Spleen (tissue), 11 donors: ENCODE results near the gene TNFSF8. TPM values are rescaled to one million over a fixed set of nuclear protein-coding genes. Genes with fewer than 3 reads are reported as not detected.

Experiments
- DNase-seq: peaks from one replicate; pipeline ENCODE4 v3.0.0-alpha.2; 2020
- H3K27ac ChIP-seq, 8 donors: fragments of 200-600 bp; sonication (generic) in 7 of 8; 1 replicate in 4 of 8; 2 replicates in 4 of 8; pipeline versions ENCODE4 v1.5.0 to v1.8.0; 2016 to 2021; ENCODE audit warnings: inconsistent platforms in 4 of 8, mild to moderate bottlenecking in 4 of 8, moderate library complexity in 1 of 8
- H3K27me3 ChIP-seq, 7 donors: fragments of 200-600 bp; sonication (generic) in 6 of 7; replicated peaks in 1 of 7; 1 replicate in 4 of 7; 2 replicates in 3 of 7; pipeline versions ENCODE4 v1.5.0 to v1.8.0; 2016 to 2021; ENCODE audit warnings: inconsistent platforms in 3 of 7, mild to moderate bottlenecking in 1 of 7
- H3K36me3 ChIP-seq, 6 donors: fragments of 200-600 bp; sonication (generic) in 5 of 6; 1 replicate in 4 of 6; 2 replicates in 2 of 6; pipeline versions ENCODE4 v1.5.0 to v1.8.0; 2016 to 2021; ENCODE audit warnings: inconsistent platforms in 2 of 6
- H3K4me1 ChIP-seq, 6 donors: fragments of 200-600 bp; sonication (generic) in 5 of 6; 1 replicate in 3 of 6; 2 replicates in 3 of 6; pipeline versions ENCODE4 v1.5.0 to v1.8.0; 2016 to 2021; ENCODE audit warnings: inconsistent platforms in 3 of 6
- H3K4me3 ChIP-seq, 8 donors: fragments of 200-600 bp; sonication (generic) in 7 of 8; 1 replicate in 4 of 8; 2 replicates in 4 of 8; pipeline versions ENCODE4 v1.5.0 to v1.8.0; 2016 to 2021; ENCODE audit warnings: inconsistent platforms in 4 of 8, mild to moderate bottlenecking in 4 of 8, moderate library complexity in 2 of 8
- H3K9me3 ChIP-seq, 8 donors: fragments of 200-600 bp; sonication (generic) in 7 of 8; 1 replicate in 4 of 8; 2 replicates in 4 of 8; pipeline versions ENCODE4 v1.5.0 to v1.8.0; 2016 to 2021; ENCODE audit warnings: inconsistent platforms in 4 of 8
- POLR2A ChIP-seq, 3 donors: fragments of 450-650 bp; IDR thresholded peaks; one replicate each; pipeline ENCODE4 v1.5.1; 2017; ENCODE audit warnings: antibody characterized with exemption in 3 of 3, mild to moderate bottlenecking in 1 of 3
- POLR2AphosphoS5 ChIP-seq, 3 donors: sonication (generic); formaldehyde crosslinking; IDR thresholded peaks; one replicate each; pipeline ENCODE4 v1.5.1; 2017; ENCODE audit warnings: antibody characterized with exemption in 3 of 3
- WGBS, 5 donors: extraction: QIAGEN DNeasy Blood & Tissue Kit in 3 of 5; methylation state at CpG; one replicate each; pipeline versions ENCODE4 v1.1.5 to v1.1.7; 2013 to 2018; 5-methylcytosine and 5-hydroxymethylcytosine counted together
- intact Hi-C: fragments of 100-400 bp; cut with DNase I; formaldehyde crosslinking; loops from one replicate; pipeline ENCODE4 v1.15.0; 2023; ENCODE audit warnings: low total_unique reads
- polyA plus RNA-seq, 3 donors: library from polyadenylated mRNA; stranded (reverse); fragments of 200-250 nt; gene quantifications; one replicate each; pipeline ENCODE4 v1.2.1, GENCODE V29; 2013
- total RNA-seq, 7 donors: library from RNA; depleted of rRNA in 3 of 7; stranded (reverse); fragments of >200 nt in 3 of 7; fragmentation: NEBNext Ultra II Directional in 4 of 7; extraction: Animal tissue kit (Norgen Biotek cat#: 25700) in 4 of 7; gene quantifications; one replicate each; pipeline versions ENCODE4 v1.1.0 to v1.2.1, GENCODE V29; 2016 to 2021
- TF ChIP-seq, protein P1 (sequence below), 11 experiments: fragments of 200-600 bp in 7 of 11; fragments of 450-650 bp in 4 of 11; sonication (generic) in 4 of 11; IDR thresholded peaks in 8 of 11; conservative IDR thresholded peaks in 3 of 11; 1 replicate in 7 of 11; 2 replicates in 4 of 11; pipeline versions ENCODE4 v1.4.0 to v1.8.0; 2016 to 2021; ENCODE audit warnings: antibody characterized with exemption in 11 of 11, inconsistent platforms in 4 of 11, mild to moderate bottlenecking in 1 of 11
- donor health status: healthy with polysubstance abuse.
- donor health status: DM: no; HTN: no; CAD: no; lungs with moderate emphysema.
- donor health status: DM: no; HTN: no; CAD: no.
- donor health status: Bipolar disorder and iron deficiency.
- donor health status: healthy.
- donor health status: DM: no; HTN: no; CAD: no.
- donor health status: DM: yes; HTN: yes; CAD: no.

TNFSF8 gene
- total and polyA plus RNA-seq, 10 donors: 4.8 to 42.7 (median 15.9) TPM

GRCh38 chr9:114919611-114920010 lies 10.8 kb downstream of the TNFSF8 start:
- no peak overlapping the region for H3K27ac ChIP-seq
- intact Hi-C loops: loop anchor here (10.0 kb wide), 1 partner anchor 235 kb away; the partner anchor contains the start of gene TEX48
- no peaks in the 10 kb centered on the region for H3K27me3 ChIP-seq
- no peak for TF ChIP-seq POLR2A (IDR thresholded peaks at IDR 0.05)
- TF ChIP-seq, protein P1, sequence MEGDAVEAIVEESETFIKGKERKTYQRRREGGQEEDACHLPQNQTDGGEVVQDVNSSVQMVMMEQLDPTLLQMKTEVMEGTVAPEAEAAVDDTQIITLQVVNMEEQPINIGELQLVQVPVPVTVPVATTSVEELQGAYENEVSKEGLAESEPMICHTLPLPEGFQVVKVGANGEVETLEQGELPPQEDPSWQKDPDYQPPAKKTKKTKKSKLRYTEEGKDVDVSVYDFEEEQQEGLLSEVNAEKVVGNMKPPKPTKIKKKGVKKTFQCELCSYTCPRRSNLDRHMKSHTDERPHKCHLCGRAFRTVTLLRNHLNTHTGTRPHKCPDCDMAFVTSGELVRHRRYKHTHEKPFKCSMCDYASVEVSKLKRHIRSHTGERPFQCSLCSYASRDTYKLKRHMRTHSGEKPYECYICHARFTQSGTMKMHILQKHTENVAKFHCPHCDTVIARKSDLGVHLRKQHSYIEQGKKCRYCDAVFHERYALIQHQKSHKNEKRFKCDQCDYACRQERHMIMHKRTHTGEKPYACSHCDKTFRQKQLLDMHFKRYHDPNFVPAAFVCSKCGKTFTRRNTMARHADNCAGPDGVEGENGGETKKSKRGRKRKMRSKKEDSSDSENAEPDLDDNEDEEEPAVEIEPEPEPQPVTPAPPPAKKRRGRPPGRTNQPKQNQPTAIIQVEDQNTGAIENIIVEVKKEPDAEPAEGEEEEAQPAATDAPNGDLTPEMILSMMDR (IDR thresholded peaks at IDR 0.05 in 8 of 11, conservative IDR thresholded peaks at IDR 0.05 in 3 of 11): no peak
- TF ChIP-seq POLR2AphosphoS5 (IDR thresholded peaks at IDR 0.05): no peak
- no peak overlapping the region for H3K4me3 ChIP-seq
- H3K9me3 ChIP-seq: no peaks in the 10 kb centered on the region
- WGBS, 5 donors: 72 to 83% (median 80%) methylated on average over 4 of the region's 4 CpGs
- no peak for DNase-seq
- peaks cover 0 to 61% (median 15%) of the 10 kb centered on the region in 6 donors for H3K4me1 ChIP-seq
- peaks cover 0 to 34% (median 4%) of the 10 kb centered on the region in 6 donors for H3K36me3 ChIP-seq

DNA sequence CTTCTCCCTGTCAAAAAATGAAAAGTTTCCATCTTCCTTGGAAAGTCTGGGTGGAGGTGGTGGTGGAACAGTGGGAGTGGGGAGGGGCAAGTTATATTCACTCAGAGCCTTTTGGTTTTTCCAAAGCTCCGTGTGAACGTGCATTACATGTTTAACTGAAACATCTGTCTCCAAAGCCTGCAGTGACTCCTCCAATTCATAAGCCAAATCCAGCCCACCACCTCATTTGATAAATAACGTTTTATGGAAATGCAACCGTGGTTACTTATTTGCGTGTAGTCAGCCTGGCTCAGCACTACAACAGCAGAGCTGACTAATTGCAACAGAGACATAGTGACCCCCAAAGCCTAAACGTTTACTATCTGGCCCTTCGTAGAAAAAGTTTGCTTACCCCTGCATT lies 13.9 kb downstream of the TNFSF8 start:
- TF ChIP-seq POLR2A (IDR thresholded peaks at IDR 0.05): no peak
- TF ChIP-seq POLR2AphosphoS5 (IDR thresholded peaks at IDR 0.05): no peak
- TF ChIP-seq, protein P1 (IDR thresholded peaks at IDR 0.05 in 8 of 11, conservative IDR thresholded peaks at IDR 0.05 in 3 of 11): no peak
- H3K4me3 ChIP-seq: no peak overlapping the region
- intact Hi-C loops: loop anchor here (10.0 kb wide), 1 partner anchor 232 kb away; the partner anchor contains the start of gene TEX48
- H3K9me3 ChIP-seq: no peaks in the 10 kb centered on the region
- H3K4me1 ChIP-seq: peaks cover 0 to 37% (median 13%) of the 10 kb centered on the region in 6 donors
- DNase-seq: no peak
- H3K27me3 ChIP-seq: no peaks in the 10 kb centered on the region
- H3K27ac ChIP-seq: no peak overlapping the region
- 80 to 93% (median 86%) methylated on average over 7 of the region's 7 CpGs for WGBS, 5 donors
- H3K36me3 ChIP-seq: peaks cover 0 to 56% (median 4%) of the 10 kb centered on the region in 6 donors

DNA sequence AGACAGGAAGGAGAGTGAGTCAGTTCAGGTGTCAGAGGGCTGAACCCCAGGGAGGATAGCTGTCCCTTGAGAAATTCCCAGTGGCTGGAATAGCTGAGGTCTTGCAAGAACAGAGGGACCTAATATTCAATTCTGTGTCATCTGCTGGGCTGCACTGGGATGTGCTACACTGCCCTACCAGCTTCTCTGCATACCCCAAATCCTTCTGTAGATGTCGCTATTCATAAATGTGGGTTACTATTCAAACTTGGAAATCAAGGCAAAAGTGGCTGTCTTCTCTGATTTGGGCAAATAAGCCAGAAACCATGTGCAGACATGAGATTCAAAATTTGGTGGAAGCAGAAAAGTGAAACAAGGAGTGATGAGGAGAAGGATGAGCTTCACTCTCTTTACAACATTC lies 16.3 kb downstream of the TNFSF8 start:
- Histone ChIP-seq H3K36me3 (peaks cover 0 to 56% (median 4%) of the 10 kb centered on the region in 6 donors), H3K9me3 (no peaks in the 10 kb centered on the region), H3K27me3 (no peaks in the 10 kb centered on the region), H3K4me3 (no peak overlapping the region), H3K27ac (no peak overlapping the region), H3K4me1 (peaks cover 4 to 39% (median 26%) of the 10 kb centered on the region in 6 donors)
- intact Hi-C loops: loop anchor here (5.0 to 10.0 kb wide), 2 partner anchors 98 to 229 kb away; partner anchors contain the start of gene TEX48
- WGBS, 5 donors: 83 to 95% (median 89%) methylated on average over 1 of the region's 1 CpG
- TF ChIP-seq POLR2A (IDR thresholded peaks at IDR 0.05) (no peak), POLR2AphosphoS5 (IDR thresholded peaks at IDR 0.05) (no peak)
- TF ChIP-seq, protein P1 (IDR thresholded peaks at IDR 0.05 in 8 of 11, conservative IDR thresholded peaks at IDR 0.05 in 3 of 11): no peak
- no peak for DNase-seq

GRCh38 chr9:114913656-114914055 lies 16.7 kb downstream of the TNFSF8 start:
- no peak overlapping the region for H3K4me3 ChIP-seq
- TF ChIP-seq POLR2A (IDR thresholded peaks at IDR 0.05): no peak
- TF ChIP-seq POLR2AphosphoS5 (IDR thresholded peaks at IDR 0.05): no peak
- TF ChIP-seq, protein P1 (IDR thresholded peaks at IDR 0.05 in 8 of 11, conservative IDR thresholded peaks at IDR 0.05 in 3 of 11): no peak
- no peaks in the 10 kb centered on the region for H3K27me3 ChIP-seq
- no peaks in the 10 kb centered on the region for H3K9me3 ChIP-seq
- peaks cover 0 to 56% (median 4%) of the 10 kb centered on the region in 6 donors for H3K36me3 ChIP-seq
- DNase-seq: no peak
- intact Hi-C loops: loop anchor here (5.0 to 10.0 kb wide), 2 partner anchors 99 to 229 kb away; partner anchors contain the start of gene TEX48
- H3K4me1 ChIP-seq: peaks cover 7 to 44% (median 31%) of the 10 kb centered on the region in 6 donors
- H3K27ac ChIP-seq: no peak overlapping the region
- 89 to 98% (median 93%) methylated on average over 4 of the region's 4 CpGs for WGBS, 5 donors
